H1 (cell line): ENCODE data around the gene ADM2. TPM values are rescaled to one million over a fixed set of nuclear protein-coding genes. Genes with fewer than 3 reads are reported as not detected.

Experiments used
- CTCF ChIP-seq, 3 experiments: IDR thresholded peaks; 1 replicate in 2 of 3; 2 replicates in 1 of 3; pipeline versions ENCODE4 v1.5.1 to v1.6.1; 2011; ENCODE audit warnings: low read length in 3 of 3, mild to moderate bottlenecking in 3 of 3, inconsistent platforms in 2 of 3, low read depth in 1 of 3, moderate library complexity in 1 of 3; ENCODE audit not compliant: insufficient read depth in 1 of 3; ENCODE audit errors: control extremely low read depth in 1 of 3
- FOSL1 ChIP-seq: IDR thresholded peaks from 2 replicates; pipeline ENCODE4 v1.6.1; 2011; ENCODE audit warnings: mild to moderate bottlenecking, low read depth, low read length, moderate library complexity; ENCODE audit not compliant: insufficient read depth
- NANOG ChIP-seq: IDR thresholded peaks from 2 replicates; pipeline ENCODE4 v1.6.1; 2011; ENCODE audit warnings: low read length, low read depth, mild to moderate bottlenecking, inconsistent platforms; ENCODE audit not compliant: insufficient read depth, poor library complexity, severe bottlenecking
- POLR2AphosphoS5 ChIP-seq: IDR thresholded peaks from 2 replicates; pipeline ENCODE4 v1.6.1; 2011; ENCODE audit warnings: low read depth, low read length
- USF2 ChIP-seq: IDR thresholded peaks from 2 replicates; pipeline ENCODE4 v1.6.1; 2011; ENCODE audit warnings: low read length, improper control_type of control experiment
- polyA plus RNA-seq, 7 experiments: library from polyadenylated mRNA; depleted of rRNA in 3 of 7; stranded (reverse) in 5 of 7; unstranded in 2 of 7; fragments of >200 nt in 5 of 7; fragments of 200-250 nt in 2 of 7; gene quantifications; 1 replicate in 5 of 7; 2 replicates in 1 of 7; 4 replicates in 1 of 7; pipeline versions ENCODE4 v1.2.1 to v1.2.3, GENCODE V29; 2011 to 2013; ENCODE audit warnings: missing spikeins in 2 of 7, mixed read lengths in 2 of 7
- total RNA-seq: library from RNA; stranded (reverse); fragmentation: NEBNext Ultra II Directional; extraction: Animal tissue kit (Norgen Biotek cat#: 25700); gene quantifications from 2 replicates; pipeline ENCODE4 v1.2.1, GENCODE V29; 2021

The ADM2 gene
- total and polyA plus RNA-seq, 2 of the 8 experiments (the other 6 are each of a cell fraction or from before 2014, with no cell fraction given) = 3.3 to 7.5 TPM

GRCh38 chr22:50468626-50469025 lies 12.7 kb upstream of the ADM2 start (continued):
- TF ChIP-seq POLR2AphosphoS5 (no peak), USF2 (no peak), NANOG (no peak), CTCF (IDR thresholded peaks at IDR 0.05; ENCODE audit: control extremely low read depth in 1 of 3, insufficient read depth in 1 of 3, low read depth in 1 of 3, low read length in 3 of 3) (no peak), FOSL1 (no peak)
